H1 (cell line): ENCODE data around the gene DOCK8. TPM values are rescaled to one million over a fixed set of nuclear protein-coding genes. Genes with fewer than 3 reads are reported as not detected.

Experiments
- BCL11A ChIP-seq, 2 experiments: IDR thresholded peaks; one replicate each; pipeline ENCODE4 v1.6.1; 2011; ENCODE audit warnings: low read depth in 2 of 2, low read length in 2 of 2, mild to moderate bottlenecking in 2 of 2
- JUN ChIP-seq: IDR thresholded peaks from 2 replicates; pipeline ENCODE4 v1.6.1; 2011; ENCODE audit warnings: low read depth, mild to moderate bottlenecking, improper control_type of control experiment, low read length
- MAFK ChIP-seq: IDR thresholded peaks from 2 replicates; pipeline ENCODE4 v1.6.1; 2012; ENCODE audit warnings: low read depth, mild to moderate bottlenecking, improper control_type of control experiment, low read length
- NANOG ChIP-seq: IDR thresholded peaks from 2 replicates; pipeline ENCODE4 v1.6.1; 2011; ENCODE audit warnings: low read length, low read depth, mild to moderate bottlenecking, inconsistent platforms; ENCODE audit not compliant: insufficient read depth, poor library complexity, severe bottlenecking
- TAF7 ChIP-seq: optimal IDR thresholded peaks from 2 replicates; pipeline ENCODE3; 2011; ENCODE audit warnings: low read depth, mild to moderate bottlenecking, inconsistent platforms, low read length, moderate library complexity, borderline replicate concordance
- YY1 ChIP-seq: IDR thresholded peaks from 2 replicates; pipeline ENCODE4 v1.6.1; 2011; ENCODE audit warnings: low read depth, mild to moderate bottlenecking, low read length
- polyA plus RNA-seq, 7 experiments: library from polyadenylated mRNA; depleted of rRNA in 3 of 7; stranded (reverse) in 5 of 7; unstranded in 2 of 7; fragments of >200 nt in 5 of 7; fragments of 200-250 nt in 2 of 7; gene quantifications; 1 replicate in 5 of 7; 2 replicates in 1 of 7; 4 replicates in 1 of 7; pipeline versions ENCODE4 v1.2.1 to v1.2.3, GENCODE V29; 2011 to 2013; ENCODE audit warnings: missing spikeins in 2 of 7, mixed read lengths in 2 of 7
- total RNA-seq: library from RNA; stranded (reverse); fragmentation: NEBNext Ultra II Directional; extraction: Animal tissue kit (Norgen Biotek cat#: 25700); gene quantifications from 2 replicates; pipeline ENCODE4 v1.2.1, GENCODE V29; 2021
- TF ChIP-seq, protein P1 (sequence below): fragments of 300-600 bp; sonication (generic); IDR thresholded peaks from 2 replicates; pipeline ENCODE4 v1.7.1; 2012; ENCODE audit warnings: low read length, moderate library complexity, mild to moderate bottlenecking, inconsistent platforms; ENCODE audit not compliant: insufficient replicate concordance
- TF ChIP-seq, protein P2 (sequence below): IDR thresholded peaks from 2 replicates; pipeline ENCODE4 v1.6.1; 2011; ENCODE audit warnings: low read length, improper control_type of control experiment

Gene DOCK8
- total and polyA plus RNA-seq, 2 of the 8 experiments (the other 6 are each of a cell fraction or from before 2014, with no cell fraction given) = 0.57 to 2.0 TPM

DNA sequence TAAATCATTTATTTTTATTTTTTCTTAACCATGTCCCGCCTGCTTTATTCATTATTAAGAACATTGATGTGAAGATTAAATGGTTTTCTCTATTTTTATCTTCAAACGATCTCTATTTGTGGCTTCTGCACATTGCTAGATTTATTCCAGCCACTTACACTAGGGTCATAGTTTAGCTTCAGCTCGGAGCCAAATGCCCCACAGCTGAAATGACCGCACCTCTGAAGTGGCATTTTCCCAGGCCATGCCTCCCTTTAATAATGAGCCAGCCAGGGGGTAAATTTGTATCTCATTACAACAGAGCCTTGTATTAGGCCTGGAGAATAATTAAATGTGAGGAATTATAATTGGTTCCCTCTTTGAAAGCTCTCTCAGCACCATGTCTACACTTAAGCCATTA is 89.4 kb downstream of the DOCK8 start (continued):
- TF ChIP-seq, protein P1, sequence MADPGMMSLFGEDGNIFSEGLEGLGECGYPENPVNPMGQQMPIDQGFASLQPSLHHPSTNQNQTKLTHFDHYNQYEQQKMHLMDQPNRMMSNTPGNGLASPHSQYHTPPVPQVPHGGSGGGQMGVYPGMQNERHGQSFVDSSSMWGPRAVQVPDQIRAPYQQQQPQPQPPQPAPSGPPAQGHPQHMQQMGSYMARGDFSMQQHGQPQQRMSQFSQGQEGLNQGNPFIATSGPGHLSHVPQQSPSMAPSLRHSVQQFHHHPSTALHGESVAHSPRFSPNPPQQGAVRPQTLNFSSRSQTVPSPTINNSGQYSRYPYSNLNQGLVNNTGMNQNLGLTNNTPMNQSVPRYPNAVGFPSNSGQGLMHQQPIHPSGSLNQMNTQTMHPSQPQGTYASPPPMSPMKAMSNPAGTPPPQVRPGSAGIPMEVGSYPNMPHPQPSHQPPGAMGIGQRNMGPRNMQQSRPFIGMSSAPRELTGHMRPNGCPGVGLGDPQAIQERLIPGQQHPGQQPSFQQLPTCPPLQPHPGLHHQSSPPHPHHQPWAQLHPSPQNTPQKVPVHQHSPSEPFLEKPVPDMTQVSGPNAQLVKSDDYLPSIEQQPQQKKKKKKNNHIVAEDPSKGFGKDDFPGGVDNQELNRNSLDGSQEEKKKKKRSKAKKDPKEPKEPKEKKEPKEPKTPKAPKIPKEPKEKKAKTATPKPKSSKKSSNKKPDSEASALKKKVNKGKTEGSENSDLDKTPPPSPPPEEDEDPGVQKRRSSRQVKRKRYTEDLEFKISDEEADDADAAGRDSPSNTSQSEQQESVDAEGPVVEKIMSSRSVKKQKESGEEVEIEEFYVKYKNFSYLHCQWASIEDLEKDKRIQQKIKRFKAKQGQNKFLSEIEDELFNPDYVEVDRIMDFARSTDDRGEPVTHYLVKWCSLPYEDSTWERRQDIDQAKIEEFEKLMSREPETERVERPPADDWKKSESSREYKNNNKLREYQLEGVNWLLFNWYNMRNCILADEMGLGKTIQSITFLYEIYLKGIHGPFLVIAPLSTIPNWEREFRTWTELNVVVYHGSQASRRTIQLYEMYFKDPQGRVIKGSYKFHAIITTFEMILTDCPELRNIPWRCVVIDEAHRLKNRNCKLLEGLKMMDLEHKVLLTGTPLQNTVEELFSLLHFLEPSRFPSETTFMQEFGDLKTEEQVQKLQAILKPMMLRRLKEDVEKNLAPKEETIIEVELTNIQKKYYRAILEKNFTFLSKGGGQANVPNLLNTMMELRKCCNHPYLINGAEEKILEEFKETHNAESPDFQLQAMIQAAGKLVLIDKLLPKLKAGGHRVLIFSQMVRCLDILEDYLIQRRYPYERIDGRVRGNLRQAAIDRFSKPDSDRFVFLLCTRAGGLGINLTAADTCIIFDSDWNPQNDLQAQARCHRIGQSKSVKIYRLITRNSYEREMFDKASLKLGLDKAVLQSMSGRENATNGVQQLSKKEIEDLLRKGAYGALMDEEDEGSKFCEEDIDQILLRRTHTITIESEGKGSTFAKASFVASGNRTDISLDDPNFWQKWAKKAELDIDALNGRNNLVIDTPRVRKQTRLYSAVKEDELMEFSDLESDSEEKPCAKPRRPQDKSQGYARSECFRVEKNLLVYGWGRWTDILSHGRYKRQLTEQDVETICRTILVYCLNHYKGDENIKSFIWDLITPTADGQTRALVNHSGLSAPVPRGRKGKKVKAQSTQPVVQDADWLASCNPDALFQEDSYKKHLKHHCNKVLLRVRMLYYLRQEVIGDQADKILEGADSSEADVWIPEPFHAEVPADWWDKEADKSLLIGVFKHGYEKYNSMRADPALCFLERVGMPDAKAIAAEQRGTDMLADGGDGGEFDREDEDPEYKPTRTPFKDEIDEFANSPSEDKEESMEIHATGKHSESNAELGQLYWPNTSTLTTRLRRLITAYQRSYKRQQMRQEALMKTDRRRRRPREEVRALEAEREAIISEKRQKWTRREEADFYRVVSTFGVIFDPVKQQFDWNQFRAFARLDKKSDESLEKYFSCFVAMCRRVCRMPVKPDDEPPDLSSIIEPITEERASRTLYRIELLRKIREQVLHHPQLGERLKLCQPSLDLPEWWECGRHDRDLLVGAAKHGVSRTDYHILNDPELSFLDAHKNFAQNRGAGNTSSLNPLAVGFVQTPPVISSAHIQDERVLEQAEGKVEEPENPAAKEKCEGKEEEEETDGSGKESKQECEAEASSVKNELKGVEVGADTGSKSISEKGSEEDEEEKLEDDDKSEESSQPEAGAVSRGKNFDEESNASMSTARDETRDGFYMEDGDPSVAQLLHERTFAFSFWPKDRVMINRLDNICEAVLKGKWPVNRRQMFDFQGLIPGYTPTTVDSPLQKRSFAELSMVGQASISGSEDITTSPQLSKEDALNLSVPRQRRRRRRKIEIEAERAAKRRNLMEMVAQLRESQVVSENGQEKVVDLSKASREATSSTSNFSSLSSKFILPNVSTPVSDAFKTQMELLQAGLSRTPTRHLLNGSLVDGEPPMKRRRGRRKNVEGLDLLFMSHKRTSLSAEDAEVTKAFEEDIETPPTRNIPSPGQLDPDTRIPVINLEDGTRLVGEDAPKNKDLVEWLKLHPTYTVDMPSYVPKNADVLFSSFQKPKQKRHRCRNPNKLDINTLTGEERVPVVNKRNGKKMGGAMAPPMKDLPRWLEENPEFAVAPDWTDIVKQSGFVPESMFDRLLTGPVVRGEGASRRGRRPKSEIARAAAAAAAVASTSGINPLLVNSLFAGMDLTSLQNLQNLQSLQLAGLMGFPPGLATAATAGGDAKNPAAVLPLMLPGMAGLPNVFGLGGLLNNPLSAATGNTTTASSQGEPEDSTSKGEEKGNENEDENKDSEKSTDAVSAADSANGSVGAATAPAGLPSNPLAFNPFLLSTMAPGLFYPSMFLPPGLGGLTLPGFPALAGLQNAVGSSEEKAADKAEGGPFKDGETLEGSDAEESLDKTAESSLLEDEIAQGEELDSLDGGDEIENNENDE = no peak
- TF ChIP-seq NANOG (no peak), BCL11A (IDR thresholded peaks at IDR 0.05; ENCODE audit: low read depth in 2 of 2, low read length in 2 of 2) (no peak), TAF7 (no peak), YY1 (no peak), MAFK (no peak), JUN (no peak)
- TF ChIP-seq, protein P2, sequence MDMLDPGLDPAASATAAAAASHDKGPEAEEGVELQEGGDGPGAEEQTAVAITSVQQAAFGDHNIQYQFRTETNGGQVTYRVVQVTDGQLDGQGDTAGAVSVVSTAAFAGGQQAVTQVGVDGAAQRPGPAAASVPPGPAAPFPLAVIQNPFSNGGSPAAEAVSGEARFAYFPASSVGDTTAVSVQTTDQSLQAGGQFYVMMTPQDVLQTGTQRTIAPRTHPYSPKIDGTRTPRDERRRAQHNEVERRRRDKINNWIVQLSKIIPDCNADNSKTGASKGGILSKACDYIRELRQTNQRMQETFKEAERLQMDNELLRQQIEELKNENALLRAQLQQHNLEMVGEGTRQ = no peak
